Stimulated activated CD4-positive, alpha-beta T cell treated with anti-CD3 and anti-CD28 coated beads, Interleukin-1b, Interleukin-23, amount 100 ng/mL, for 1 hour (primary cell): ENCODE measurements around the gene NFASC.

ENCODE experiments used
- DNase-seq, 2 donors: peaks; one replicate each; pipeline ENCODE4 v3.0.0-alpha.2; 2020; ENCODE audit warnings: low read depth in 2 of 2

Gene NFASC

DNA sequence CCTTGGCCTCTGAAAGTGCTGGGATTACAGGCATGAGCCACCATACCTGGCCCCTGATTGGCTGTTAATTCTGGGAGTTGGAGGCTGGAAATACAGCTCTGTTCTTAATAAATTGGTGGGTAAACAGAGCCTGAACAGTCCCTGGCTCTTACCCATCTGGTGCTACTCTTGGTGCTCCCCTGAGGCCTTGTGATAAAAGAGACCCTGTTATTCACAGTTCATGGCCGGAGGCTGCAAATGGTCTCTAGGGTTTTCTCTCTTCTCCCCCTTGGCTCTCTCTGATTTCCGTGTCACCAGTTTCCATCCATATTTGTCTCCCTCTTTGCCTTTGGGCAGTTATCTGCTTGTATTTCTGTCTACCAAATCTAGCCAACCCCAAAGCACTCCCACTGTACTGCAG, 17.2 kb downstream of the NFASC start:
- no peak for DNase-seq

DNA sequence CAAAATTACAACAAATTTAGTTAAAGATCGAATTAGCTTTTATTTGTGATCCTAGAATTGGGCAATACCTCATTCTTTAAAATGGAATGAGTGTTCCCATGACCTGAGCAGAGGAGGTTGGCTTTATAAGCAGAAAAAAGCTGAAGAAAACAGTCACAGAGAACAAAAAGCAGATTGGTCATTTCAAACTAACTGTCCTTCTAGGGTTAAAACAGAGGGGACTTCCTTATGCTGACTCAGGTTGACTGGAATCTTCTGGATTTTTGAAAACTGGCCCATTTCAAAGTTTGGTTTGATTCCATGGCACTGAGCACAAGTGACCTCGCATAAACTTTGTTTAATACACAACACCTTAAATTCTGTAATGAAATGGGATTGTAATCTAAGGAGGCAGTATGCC, 17.6 kb downstream of the NFASC start:
- DNase-seq: no peak

DNA sequence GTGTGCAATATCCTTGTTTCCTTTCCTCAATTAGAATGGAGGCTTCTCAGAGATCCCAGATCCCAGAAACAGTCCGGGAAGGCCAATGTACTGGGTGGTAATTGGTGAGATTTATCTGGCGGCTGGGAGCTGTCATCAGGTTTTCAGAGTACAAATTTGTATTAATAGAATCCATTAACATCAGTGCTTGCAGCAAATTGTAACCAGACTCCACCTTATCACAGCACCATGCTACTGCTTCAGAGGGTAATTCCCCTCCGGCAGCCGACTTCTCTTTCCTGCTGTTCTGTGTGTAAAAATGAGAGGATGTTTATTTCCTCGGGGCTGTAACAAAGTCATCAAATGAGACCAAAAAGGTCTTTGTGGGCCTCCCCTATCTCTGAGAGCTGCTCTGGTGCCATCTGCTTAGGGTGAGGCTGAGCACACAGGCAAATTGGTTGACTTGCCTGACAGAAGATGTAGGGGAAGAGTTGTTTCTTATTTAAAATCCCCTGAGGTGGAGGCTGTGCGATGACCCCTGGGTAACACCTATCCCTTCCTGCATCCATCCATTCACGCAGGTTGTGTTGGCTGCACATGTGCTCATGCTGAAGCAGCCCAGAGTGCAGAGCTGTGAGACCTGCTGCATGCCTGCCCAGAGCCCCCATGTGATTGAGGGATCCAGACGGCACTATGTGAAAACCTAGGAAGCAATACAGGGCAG, 19.2 kb downstream of the NFASC start:
- no peak for DNase-seq

DNA sequence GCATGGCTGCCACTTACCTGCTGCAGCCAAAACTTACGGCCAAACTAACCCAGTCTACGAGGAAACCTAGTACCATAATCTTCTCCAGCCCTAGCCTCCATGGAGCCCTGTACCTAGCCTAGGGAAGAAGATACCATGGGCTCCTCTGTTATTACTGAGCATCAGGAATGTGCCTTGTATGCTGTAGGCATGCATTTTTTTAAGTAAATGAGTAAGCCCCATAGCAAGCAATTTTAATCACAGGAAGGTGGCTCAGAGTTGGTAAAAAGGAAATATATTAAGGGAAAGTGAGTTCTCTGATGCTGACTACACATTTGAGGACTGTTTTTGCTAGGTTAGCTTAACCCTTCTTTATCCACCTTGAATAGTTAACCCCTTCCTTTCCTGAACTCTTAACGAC, 21.2 kb downstream of the NFASC start:
- DNase-seq: no peak

DNA sequence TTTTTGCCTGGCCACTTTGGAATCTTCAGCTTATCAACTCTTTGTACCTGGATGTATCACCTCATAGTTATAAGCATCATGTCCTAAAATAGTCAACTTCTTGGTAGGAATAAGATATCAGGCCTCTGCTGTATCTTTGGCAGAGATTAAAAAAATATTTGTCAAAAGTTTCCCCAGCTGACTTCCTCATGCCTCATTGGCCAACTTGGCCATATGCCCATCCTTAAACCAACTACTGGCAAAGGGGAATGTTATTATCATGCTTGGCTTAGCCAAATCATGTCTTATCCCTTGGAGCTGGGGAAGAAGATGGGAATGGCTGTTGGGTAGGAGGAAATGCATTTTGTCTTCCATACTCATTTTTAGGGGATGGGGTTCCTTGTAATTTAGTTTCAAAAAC, 23.4 kb downstream of the NFASC start:
- no peak for DNase-seq

DNA sequence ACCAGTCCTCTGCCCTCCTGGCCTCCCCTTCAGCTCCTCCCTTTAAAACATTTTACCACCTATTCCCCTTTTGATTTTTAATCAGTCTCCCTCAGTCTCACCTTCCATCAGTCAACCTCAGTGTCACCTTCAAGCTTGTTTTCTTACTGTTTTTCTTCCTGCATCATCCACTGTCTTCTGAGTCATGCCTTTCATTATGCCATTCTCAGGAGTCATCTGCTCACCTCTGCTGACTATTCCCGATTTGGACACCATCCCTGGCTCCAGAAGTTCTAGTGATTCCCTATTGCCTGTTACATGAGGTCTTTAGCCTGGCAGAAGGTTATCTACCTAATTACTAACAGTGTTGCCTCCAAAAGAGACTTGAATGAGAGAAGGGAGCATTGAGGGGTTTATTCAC, 23.9 kb downstream of the NFASC start:
- DNase-seq: no peak

DNA sequence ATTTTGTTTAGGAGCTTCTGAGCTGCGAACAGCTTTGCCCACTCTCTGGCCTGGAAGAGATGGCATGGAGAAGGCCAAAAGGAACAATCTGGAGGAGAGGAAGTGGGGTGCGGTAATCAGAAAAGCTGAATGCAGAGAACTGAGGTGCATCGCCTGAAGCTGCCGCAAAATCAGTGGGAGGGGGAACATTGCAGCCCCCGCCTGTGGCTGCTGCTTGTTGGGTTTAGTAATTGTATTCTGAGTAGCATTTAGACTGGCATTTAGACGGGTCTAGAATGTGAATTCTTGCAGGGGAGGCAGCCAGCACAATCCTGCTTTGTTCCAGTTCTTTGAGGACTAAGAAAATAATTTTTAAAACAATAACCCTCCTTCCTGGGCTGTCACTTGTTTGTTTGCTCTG, 25.4 kb downstream of the NFASC start:
- no peak for DNase-seq

DNA sequence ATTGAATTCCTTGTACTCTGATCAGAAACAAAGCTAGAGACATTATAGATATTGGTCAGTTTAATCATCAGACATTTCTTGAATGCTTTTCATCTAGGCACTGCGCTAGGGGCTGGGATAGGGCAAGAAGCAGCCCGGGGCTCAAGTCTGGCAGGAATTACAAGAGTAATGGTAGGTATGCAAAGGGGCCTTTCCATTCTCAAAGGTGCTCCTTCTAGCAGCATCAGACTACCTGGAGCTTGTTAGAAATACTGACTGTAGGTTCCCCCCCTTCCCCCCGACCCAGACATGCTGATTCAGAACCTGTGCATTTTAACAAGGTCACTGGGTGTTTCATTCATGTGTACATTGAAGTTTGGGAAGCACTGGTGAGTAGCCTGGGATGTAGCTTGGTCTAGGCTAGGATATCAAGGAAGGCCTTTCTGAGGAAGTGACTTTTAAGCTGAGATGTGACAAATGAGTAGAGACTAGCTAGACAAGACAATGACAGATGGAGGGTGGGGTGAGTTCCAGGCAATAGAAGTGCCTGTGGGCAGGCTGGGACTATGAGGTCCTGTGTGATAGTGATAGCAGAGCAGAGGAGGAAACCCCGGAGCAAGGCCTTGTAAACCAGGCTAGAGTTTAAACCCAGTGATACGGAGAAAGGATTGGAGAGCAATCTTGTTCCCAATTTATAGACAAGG, 26.3 kb downstream of the NFASC start:
- DNase-seq: no peak

DNA sequence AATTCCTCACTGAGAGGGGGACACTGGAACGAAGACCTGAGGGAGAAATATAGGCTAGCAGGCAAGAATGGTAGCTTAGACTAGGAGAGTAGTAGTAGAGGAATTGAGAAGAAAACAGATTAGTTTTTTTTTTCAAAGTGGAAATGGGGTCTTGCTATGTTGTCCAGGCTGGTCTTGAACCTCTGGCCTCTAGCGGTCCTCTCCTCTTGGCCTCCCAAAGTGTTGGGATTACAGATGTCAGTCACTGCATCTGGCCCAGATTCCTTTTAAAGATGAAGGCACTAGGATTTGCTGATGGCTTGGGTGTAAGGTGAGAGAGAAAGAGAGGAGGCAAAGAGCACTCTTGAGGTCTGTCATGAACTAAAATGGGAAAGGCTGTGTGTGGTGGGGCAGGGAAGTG, 30.1 kb downstream of the NFASC start:
- DNase-seq: no peak

DNA sequence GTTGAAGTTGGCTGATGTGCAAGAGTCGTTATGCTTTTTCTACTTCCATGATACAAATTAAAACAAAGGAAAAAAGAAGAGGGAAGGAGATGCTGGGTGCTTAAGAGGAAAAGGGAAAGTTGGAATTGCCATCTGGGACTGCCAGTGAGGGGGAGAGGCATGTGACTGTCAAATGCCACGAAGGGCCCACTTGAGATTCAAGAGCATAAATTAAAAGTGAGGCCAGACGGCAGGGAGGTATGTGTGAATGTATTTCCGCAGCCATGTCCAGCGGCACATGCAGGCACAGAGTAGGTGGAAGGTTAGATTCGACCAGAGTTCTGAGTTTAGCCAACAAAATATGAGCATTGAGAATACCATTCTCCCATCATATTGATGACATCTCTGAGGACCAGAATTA, 32.0 kb downstream of the NFASC start:
- DNase-seq: no peak

DNA sequence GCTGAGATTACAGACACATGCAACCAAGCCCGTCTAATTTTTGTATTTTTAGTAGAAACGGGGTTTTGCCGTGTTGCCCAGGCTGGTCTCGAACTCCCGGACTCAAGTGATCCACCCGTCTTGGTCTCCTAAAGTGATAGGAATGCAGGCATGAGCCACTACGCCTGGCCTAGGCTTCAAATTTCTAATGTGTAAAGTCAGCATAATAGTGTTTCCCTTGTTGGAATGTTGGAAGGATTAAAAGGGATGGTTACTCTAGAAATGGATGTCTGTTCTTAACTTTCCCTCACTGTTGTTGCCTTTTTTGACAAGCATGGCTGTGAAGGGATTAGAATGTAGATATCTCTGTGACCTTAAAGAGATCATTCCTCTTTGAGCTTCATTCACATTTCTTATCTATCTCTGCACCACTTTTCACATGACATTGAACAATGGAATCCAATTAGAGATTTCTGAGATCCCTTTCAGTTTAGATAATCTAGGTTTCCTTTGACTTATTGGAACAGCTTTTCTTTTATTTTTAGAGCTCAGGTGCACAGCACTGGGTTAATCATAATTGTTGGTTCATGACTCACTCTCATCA, 33.7 kb downstream of the NFASC start:
- no peak for DNase-seq

DNA sequence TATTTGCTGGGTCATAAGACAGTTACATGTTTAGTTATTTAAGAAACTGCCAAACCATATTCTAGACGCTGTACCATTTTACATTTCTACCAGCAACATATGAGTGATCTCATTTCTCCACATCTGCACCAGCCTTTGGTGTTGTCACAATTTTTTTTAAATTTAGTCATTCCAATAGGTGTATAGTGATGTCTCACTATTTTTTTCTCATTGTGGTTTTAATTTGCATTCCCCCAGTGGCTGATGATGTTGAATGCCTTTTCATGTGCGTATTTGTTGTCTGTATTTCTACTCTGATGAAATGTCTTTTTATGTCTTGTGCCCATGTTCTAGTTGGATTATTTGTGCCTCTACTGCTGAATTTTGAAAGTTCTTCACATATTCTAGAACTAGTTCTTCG, 38.4 kb downstream of the NFASC start:
- DNase-seq: no peak

DNA sequence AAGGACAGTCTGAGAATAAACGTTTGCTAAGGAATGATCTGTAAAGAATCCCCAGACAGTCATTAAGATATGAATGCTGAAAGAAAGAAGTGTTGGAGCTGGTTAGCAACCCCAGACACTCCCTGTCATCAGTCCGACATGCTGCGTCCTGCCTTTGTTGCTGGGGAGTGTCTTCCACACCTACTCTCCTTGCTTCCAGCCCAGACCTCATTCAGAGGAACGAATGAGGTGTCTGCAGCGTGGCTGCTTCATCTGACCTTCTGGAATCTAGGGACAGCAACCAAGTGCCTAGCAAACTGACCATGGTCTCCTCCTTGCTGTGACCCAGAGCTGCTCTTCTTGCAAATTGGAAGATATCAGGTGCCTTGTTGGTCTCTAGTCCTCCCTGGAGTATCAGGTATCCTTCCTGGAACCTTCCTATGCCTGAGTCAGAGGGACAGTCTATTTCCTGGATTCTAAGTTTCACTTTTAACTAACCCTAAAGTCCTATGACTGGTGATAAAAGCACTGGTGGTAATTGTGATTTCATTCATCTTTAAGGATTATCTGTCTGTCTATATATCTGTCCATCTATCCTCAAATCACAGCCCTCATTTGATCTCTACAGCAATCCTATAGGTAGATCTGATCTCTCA, 45.3 kb downstream of the NFASC start:
- no peak for DNase-seq

DNA sequence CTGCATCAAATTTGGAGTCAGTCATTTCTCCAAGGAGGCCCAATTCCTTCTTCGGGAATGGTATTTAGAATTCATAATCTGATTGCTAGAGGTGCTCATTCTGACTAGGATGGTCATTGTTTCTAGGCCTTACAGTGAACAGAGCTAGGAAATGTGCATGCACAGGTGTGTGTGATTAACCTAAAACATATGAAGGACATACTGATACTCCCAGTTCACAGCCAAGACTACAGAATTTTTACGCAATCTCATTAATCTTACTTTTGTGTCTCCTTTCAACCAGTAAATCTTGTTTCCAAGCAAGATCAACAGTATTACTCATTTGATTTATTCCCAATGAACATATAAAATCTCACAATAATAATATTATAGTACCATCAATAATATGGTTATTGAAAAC, 47.1 kb downstream of the NFASC start:
- no peak for DNase-seq

DNA sequence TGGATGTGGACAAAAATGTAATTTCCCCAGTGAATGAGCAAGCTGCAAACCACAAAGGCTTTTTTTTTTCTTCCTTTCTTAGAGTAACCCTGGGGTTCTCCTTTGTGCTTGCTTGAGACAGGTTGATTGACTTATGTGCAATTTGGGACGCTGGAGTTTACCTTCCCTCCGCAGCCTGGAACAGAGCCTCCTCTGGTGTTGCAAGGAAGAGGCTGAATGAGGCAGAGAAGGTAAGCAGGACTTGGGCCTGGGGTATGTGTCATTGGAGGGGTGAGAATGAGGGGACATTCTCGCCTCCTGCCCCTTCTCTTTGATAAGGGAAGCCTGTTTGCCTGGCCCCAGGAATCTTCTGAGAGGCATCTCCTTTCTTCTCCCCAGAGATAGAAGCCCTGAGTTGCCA, 49.8 kb downstream of the NFASC start:
- no peak for DNase-seq

DNA sequence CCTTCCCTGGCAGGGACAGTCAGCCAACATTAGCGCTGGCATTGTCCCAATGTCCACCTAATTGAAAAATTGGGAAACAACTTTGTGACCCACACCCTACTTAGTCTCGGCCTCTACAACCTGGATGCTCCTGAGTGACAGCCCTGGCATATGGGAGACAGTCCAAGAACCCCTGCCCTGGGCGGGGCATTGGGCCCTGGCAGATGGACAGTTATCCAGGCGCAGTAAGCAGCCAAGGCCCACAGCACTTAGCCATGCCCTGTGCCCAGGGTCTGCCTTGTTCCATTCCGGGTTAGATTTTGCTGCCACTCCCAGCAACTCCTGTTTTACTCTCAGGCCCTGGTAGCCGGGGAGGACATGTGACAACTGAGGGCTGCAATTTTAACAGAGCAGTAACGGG, 50.3 kb downstream of the NFASC start:
- no peak for DNase-seq

DNA sequence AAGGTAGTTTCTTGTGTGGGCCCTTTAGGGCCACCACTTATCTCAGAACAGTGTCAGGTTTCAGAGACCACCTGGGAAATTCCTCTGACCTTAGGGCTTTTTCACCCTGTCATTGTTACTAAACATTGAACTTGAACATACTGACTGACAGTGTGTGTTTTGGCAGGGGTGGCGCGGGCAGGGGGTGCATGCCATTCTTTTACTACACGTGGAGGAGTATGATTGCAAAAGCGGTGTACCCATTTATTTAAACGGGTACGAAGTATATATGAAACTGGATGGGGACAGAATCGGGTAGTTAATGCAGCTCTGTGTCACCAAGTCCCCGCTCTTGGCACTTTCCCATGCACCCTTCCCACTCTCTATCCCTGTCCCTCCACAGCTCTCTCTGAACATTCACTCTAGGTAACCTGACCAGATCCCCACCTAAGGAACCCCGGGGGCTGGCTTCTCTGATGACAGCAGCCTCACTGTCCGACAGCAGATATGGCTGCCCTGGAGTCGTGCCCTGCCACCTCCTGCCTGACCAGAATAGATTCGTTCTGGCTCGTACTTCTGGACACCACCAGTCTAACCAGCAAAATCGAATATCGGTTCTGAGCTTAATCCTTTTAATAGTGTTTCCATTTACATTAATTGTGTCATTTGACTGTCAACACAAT, 51.3 kb downstream of the NFASC start:
- DNase-seq: no peak

DNA sequence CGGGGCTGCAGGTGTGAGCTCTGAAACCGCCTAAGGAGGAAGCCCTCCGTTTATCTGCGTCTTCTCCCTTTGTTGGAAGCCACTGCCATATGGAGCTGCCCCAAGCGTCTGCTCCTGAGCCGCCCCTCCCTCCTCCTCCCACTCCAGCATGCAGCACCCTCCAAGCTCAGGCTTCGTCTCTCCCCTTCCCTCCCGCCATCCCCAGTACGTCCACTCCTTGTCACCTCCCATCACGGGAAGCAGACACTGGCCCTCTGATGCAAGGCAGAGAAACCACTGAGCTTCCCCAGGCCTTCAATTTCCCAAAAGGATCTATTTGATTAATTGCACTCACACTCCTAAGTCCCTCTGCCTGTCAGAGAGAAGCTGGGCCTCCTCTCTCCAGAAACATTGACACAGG, 52.5 kb downstream of the NFASC start:
- DNase-seq: no peak

DNA sequence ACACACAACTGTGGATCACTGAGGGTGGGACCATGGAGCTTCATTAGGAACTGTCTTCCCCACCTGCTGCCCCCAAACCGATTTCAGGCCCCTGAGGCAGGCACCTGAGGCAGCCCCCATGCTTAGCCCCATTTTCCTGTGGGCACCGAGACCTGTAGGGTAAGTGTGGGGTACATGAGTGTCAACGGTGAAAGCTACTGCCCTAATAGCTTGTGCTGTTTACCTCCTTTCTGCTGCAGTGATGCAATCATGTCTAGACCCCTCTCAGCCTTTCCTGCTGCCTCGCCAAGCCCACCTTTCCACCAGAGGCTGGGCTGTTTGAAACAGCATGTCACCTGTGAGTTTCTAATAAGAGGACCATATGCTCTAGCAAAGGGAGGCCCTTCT, 53.0 kb downstream of the NFASC start:
- no peak for DNase-seq

DNA sequence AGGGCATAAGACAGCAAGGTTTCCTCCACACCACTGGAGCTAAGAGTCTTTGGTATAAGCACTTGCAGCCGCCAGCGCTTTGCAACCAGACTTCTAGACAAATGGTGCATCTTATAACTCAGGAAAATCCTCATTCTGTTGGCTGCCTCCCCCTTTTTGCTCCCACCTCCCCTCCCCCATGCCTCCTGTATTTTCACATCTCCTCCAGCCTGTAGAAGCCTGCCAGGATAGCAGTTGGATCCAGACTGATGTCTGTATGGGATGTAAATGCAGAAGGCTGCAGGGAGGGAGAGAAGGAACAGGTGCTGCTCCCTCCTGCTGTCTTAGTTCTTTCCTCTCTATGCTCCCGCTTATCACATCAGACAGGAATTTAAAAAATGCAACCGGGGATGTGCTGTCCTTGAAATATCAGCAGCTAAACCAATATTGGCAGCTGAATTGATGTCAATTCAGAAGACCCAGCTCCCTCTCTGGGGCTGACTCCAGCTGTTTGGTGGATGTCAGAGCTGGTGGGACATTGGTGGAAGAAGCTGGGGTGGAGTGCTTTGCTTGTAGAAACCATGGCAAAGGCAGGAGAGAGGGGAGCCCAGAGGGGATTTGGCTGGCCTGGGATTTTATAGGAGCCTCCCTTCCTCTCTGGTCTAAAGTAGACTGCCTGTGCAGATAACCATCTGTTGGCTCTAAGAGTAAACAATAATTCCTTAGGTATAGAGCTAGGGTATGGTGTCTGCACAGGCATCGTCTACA, 53.5 kb downstream of the NFASC start:
- no peak for DNase-seq

DNA sequence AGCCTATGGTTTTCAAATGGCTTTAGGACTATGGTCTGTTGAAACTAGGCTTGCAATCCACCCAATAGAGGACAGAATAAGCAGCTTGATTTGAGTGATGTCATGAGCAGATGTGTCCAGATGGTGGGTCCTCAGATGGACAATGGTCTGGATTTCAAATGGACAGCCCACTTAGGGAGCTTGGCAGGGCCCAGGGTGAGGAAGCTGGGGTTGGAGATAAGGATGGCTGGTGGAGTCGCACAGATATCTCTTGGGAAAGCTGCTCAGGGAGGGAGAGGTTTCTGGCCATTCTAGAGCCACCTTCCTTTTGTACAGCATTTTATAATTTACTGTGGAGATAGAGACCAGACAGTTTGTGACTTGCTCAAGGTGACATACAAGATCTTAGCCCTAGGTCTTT, 55.0 kb downstream of the NFASC start:
- no peak for DNase-seq
